Activated naive CD4-positive, alpha-beta T cell (primary cell): ENCODE data around the gene BACE2.
"Not testable (repeated sequence)": the region's sequence is repeated elsewhere in the genome, so short reads cannot be mapped to it uniquely, and the experiment has no call there.

ENCODE experiments used
- DNase-seq, 4 experiments: peaks; one replicate each; lab custom pipeline; 2025; lab: John Stamatoyannopoulos, UW

BACE2 gene

GRCh38 chr21:41185802-41186201, 17.8 kb downstream of the BACE2 start:
- no peak for DNase-seq

- no peak for DNase-seq
Measured at GRCh38 chr21:41186755-41187536, 19.0 kb downstream of the BACE2 start.

GRCh38 chr21:41187537-41188025, 19.6 kb downstream of the BACE2 start:
- no peak for DNase-seq

GRCh38 chr21:41188486-41189149, 20.7 kb downstream of the BACE2 start:
- DNase-seq = no peak

GRCh38 chr21:41189150-41189745, 21.3 kb downstream of the BACE2 start:
- DNase-seq = no peak

GRCh38 chr21:41192552-41192951, 24.6 kb downstream of the BACE2 start:
- not testable (repeated sequence) for DNase-seq

GRCh38 chr21:41195311-41195710, 27.4 kb downstream of the BACE2 start:
- DNase-seq = no peak

GRCh38 chr21:41196993-41197392, 29.0 kb downstream of the BACE2 start:
- DNase-seq = no peak

GRCh38 chr21:41197582-41197981, 29.6 kb downstream of the BACE2 start:
- DNase-seq = no peak

GRCh38 chr21:41198647-41199046, 30.7 kb downstream of the BACE2 start:
- DNase-seq = not testable (repeated sequence)

GRCh38 chr21:41199123-41199522, 31.2 kb downstream of the BACE2 start:
- DNase-seq = no peak

- DNase-seq = no peak
Measured at GRCh38 chr21:41199588-41199987, 31.6 kb downstream of the BACE2 start.

GRCh38 chr21:41201385-41201784, 33.4 kb downstream of the BACE2 start:
- no peak for DNase-seq

- DNase-seq = no peak
Measured at GRCh38 chr21:41204736-41205135, 36.8 kb downstream of the BACE2 start.

- DNase-seq = no peak
Measured at GRCh38 chr21:41207401-41208375, 39.7 kb downstream of the BACE2 start.

GRCh38 chr21:41208376-41208763, 40.4 kb downstream of the BACE2 start:
- DNase-seq = no peak

- no peak for DNase-seq
Measured at GRCh38 chr21:41209016-41209619, 41.2 kb downstream of the BACE2 start.

GRCh38 chr21:41210426-41211059, 42.6 kb downstream of the BACE2 start:
- no peak for DNase-seq

- no peak for DNase-seq
Measured at GRCh38 chr21:41211060-41211805, 43.3 kb downstream of the BACE2 start.

- no peak for DNase-seq
Measured at GRCh38 chr21:41213021-41213420, 45.1 kb downstream of the BACE2 start.
